Loucy (cell line): ENCODE results near the gene OXER1.
A peak's percentile ranks its signal among the peaks of the same experiment; 100 is the strongest.

Source experiments
- H2AFZ ChIP-seq: fragments of 200-600 bp; sonication (generic); 2 replicates; pipeline ENCODE4 v1.6.0; 2016; ENCODE audit warnings: antibody characterized with exemption, mild to moderate bottlenecking, low read length, moderate library complexity
- H3F3A ChIP-seq: fragments of 200-600 bp; 2 replicates; pipeline ENCODE4 v1.6.0; 2016; ENCODE audit warnings: antibody characterized with exemption, low read depth, mild to moderate bottlenecking
- H3K27me3 ChIP-seq: fragments of 200-600 bp; sonication (generic); 2 replicates; pipeline ENCODE4 v1.6.1; 2014; ENCODE audit warnings: low read length, mild to moderate bottlenecking; ENCODE audit not compliant: insufficient read depth, poor library complexity, severe bottlenecking
- H3K36me3 ChIP-seq: fragments of 200-600 bp; sonication (generic); 2 replicates; pipeline ENCODE4 v1.6.1; 2016; ENCODE audit warnings: low read length; ENCODE audit not compliant: insufficient read depth
- H3K4me1 ChIP-seq: fragments of 200-600 bp; sonication (generic); 2 replicates; pipeline ENCODE4 v1.5.1; 2014; ENCODE audit warnings: low read length, mild to moderate bottlenecking; ENCODE audit not compliant: insufficient read depth, poor library complexity, severe bottlenecking
- H3K4me2 ChIP-seq: fragments of 200-600 bp; sonication (generic); 2 replicates; pipeline ENCODE4 v1.6.0; 2014; ENCODE audit warnings: antibody characterized with exemption, low read length, low read depth, mild to moderate bottlenecking; ENCODE audit not compliant: poor library complexity, severe bottlenecking
- H3K4me3 ChIP-seq: fragments of 200-600 bp; sonication (generic); 2 replicates; pipeline ENCODE4 v1.5.1; 2014; ENCODE audit warnings: low read length, mild to moderate bottlenecking, mixed read lengths; ENCODE audit not compliant: poor library complexity, severe bottlenecking
- H3K79me2 ChIP-seq: fragments of 200-600 bp; sonication (generic); 2 replicates; pipeline ENCODE4 v1.6.1; 2014; ENCODE audit warnings: low read length; ENCODE audit not compliant: insufficient read depth
- H3K9ac ChIP-seq: fragments of 200-600 bp; sonication (generic); 2 replicates; pipeline ENCODE4 v1.6.0; 2014; ENCODE audit warnings: mild to moderate bottlenecking, low read depth, low read length, moderate library complexity; ENCODE audit not compliant: poor library complexity, severe bottlenecking
- H3K9me2 ChIP-seq: fragments of 200-600 bp; sonication (generic); replicated peaks from 2 replicates; pipeline ENCODE4 v1.6.1; 2016; ENCODE audit warnings: low read depth, low read length, mixed read lengths
- H3K9me3 ChIP-seq: fragments of 200-600 bp; sonication (generic); 2 replicates; pipeline ENCODE4 v1.6.1; 2014; ENCODE audit warnings: mild to moderate bottlenecking, antibody characterized with exemption, low read length, low read depth; ENCODE audit not compliant: insufficient read depth
- H4K20me1 ChIP-seq: fragments of 200-600 bp; sonication (generic); 2 replicates; pipeline ENCODE4 v1.6.0; 2014; ENCODE audit warnings: antibody characterized with exemption, low read length, mild to moderate bottlenecking; ENCODE audit not compliant: insufficient read depth, poor library complexity, severe bottlenecking
- CTCF ChIP-seq: fragments of 200-600 bp; sonication (generic); conservative IDR thresholded peaks from 2 replicates; pipeline ENCODE4 v1.5.1; 2014; ENCODE audit warnings: mild to moderate bottlenecking, antibody characterized with exemption, low read length
- EZH2phosphoT487 ChIP-seq: fragments of 200-600 bp; IDR thresholded peaks from 2 replicates; pipeline ENCODE4 v1.6.1; 2018; ENCODE audit warnings: antibody characterized with exemption, mild to moderate bottlenecking, moderate library complexity, borderline replicate concordance

Gene OXER1

GRCh38 chr2:42771546-42772153, 7.7 kb upstream of the OXER1 start:
- Histone ChIP-seq H3K9me2 (no peaks in the 10 kb centered on the region), H4K20me1 (no peaks in the 10 kb centered on the region), H3K4me2 (no peak overlapping the region), H3K27me3 (no peaks in the 10 kb centered on the region), H3K36me3 (no peaks in the 10 kb centered on the region), H2AFZ (no peak overlapping the region), H3K4me1 (peaks cover 3% of the 10 kb centered on the region), H3K79me2 (no peaks in the 10 kb centered on the region), H3F3A (0 out of 2 replicates have a peak, but pooled peaks cover 4% of the 10 kb centered on the region), H3K4me3 (no peak overlapping the region), H3K9me3 (no peaks in the 10 kb centered on the region), H3K9ac (no peak overlapping the region)
- TF ChIP-seq EZH2phosphoT487: no peak
- no peak for TF ChIP-seq CTCF

- no peak overlapping the region for H3K4me2 ChIP-seq
- no peak overlapping the region for H3K4me3 ChIP-seq
- no peaks in the 10 kb centered on the region for H3K79me2 ChIP-seq
- no peaks in the 10 kb centered on the region for H3K9me3 ChIP-seq
- no peaks in the 10 kb centered on the region for H3K9me2 ChIP-seq
- no peak for TF ChIP-seq EZH2phosphoT487
- TF ChIP-seq CTCF: peak; percentile 71
- no peaks in the 10 kb centered on the region for H4K20me1 ChIP-seq
- H3K36me3 ChIP-seq: no peaks in the 10 kb centered on the region
- H3K27me3 ChIP-seq: no peaks in the 10 kb centered on the region
- H3K9ac ChIP-seq: no peak overlapping the region
- no peak overlapping the region for H2AFZ ChIP-seq
- peaks cover 2% of the 10 kb centered on the region for H3K4me1 ChIP-seq
- 0 out of 2 replicates have a peak, but pooled peaks cover under 1% of the 10 kb centered on the region for H3F3A ChIP-seq
These were observed 6.6 kb upstream of the OXER1 start for GRCh38 chr2:42770288-42771131.

GRCh38 chr2:42769583-42770287, 5.8 kb upstream of the OXER1 start:
- no peak overlapping the region for H3K4me3 ChIP-seq
- no peaks in the 10 kb centered on the region for H3K36me3 ChIP-seq
- no peak overlapping the region for H3K9ac ChIP-seq
- TF ChIP-seq CTCF (no peak), EZH2phosphoT487 (no peak)
- no peak overlapping the region for H2AFZ ChIP-seq
- no peaks in the 10 kb centered on the region for H4K20me1 ChIP-seq
- no peaks in the 10 kb centered on the region for H3K79me2 ChIP-seq
- no peak overlapping the region for H3K4me2 ChIP-seq
- no peaks in the 10 kb centered on the region for H3F3A ChIP-seq
- no peaks in the 10 kb centered on the region for H3K9me3 ChIP-seq
- no peaks in the 10 kb centered on the region for H3K9me2 ChIP-seq
- no peaks in the 10 kb centered on the region for H3K4me1 ChIP-seq
- H3K27me3 ChIP-seq: no peaks in the 10 kb centered on the region
